HEK293 (cell line): ENCODE measurements around the gene RCOR1.

Experiments used
- CTCF ChIA-PET: fragments of 350-600 bp; formaldehyde crosslinking; extraction: SDS; loops from one replicate; lab custom pipeline; 2021; ENCODE audit warnings: antibody characterized with exemption; lab: Yijun Ruan, JAX
- POLR2A ChIA-PET: fragments of 300-600 bp; formaldehyde crosslinking; extraction: SDS; loops from one replicate; lab custom pipeline; 2020; ENCODE audit warnings: antibody characterized with exemption, inconsistent platforms; lab: Yijun Ruan, JAX
- H3K27ac ChIP-seq: fragments of 200-500 bp; sonication (Bioruptor generic); 2 replicates; pipeline ENCODE4 v1.5.1; 2014; ENCODE audit warnings: low read depth, low read length, control low read depth, inconsistent platforms; ENCODE audit errors: extremely low read depth
- H3K36me3 ChIP-seq, 2 experiments: fragments of 200-500 bp in 1 of 2; sonication (Bioruptor generic) in 1 of 2; 1 replicate in 1 of 2; 2 replicates in 1 of 2; pipeline ENCODE4 v1.5.1; 2014 to 2017; ENCODE audit warnings: inconsistent platforms in 2 of 2, low read length in 2 of 2; ENCODE audit not compliant: control insufficient read depth in 2 of 2, insufficient read depth in 1 of 2
- H3K4me1 ChIP-seq: fragments of 200-500 bp; sonication (Bioruptor generic); 2 replicates; pipeline ENCODE4 v1.5.1; 2014; ENCODE audit warnings: mild to moderate bottlenecking, low read length, inconsistent platforms; ENCODE audit not compliant: control insufficient read depth, insufficient read depth
- H3K4me3 ChIP-seq: 2 replicates; pipeline ENCODE4 v1.5.1; 2011; ENCODE audit warnings: low read depth, mild to moderate bottlenecking, control low read depth, low read length, moderate library complexity
- H3K9me3 ChIP-seq: fragments of 200-500 bp; sonication (Bioruptor generic); 2 replicates; pipeline ENCODE4 v1.5.1; 2014; ENCODE audit warnings: low read depth, low read length, inconsistent platforms; ENCODE audit not compliant: control insufficient read depth, insufficient read depth
- ATF2 ChIP-seq: fragments of 450-650 bp; formaldehyde crosslinking; IDR thresholded peaks from 2 replicates; pipeline ENCODE4 v1.5.1; 2016; ENCODE audit warnings: missing biosample characterization, missing genetic modification characterization, low read depth
- EGR2 ChIP-seq: fragments of 450-650 bp; formaldehyde crosslinking; IDR thresholded peaks from 2 replicates; pipeline ENCODE4 v1.5.1; 2016; ENCODE audit warnings: low read depth, missing biosample characterization, missing genetic modification characterization
- GFI1B ChIP-seq: fragments of 450-650 bp; formaldehyde crosslinking; IDR thresholded peaks from 2 replicates; pipeline ENCODE4 v1.5.1; 2016; ENCODE audit warnings: missing biosample characterization, missing genetic modification characterization
- KLF17 ChIP-seq: fragments of 450-650 bp; formaldehyde crosslinking; IDR thresholded peaks from 2 replicates; pipeline ENCODE4 v1.5.1; 2016; ENCODE audit warnings: missing biosample characterization, missing genetic modification characterization
- PRDM6 ChIP-seq: fragments of 450-650 bp; formaldehyde crosslinking; IDR thresholded peaks from 2 replicates; pipeline ENCODE4 v1.5.1; 2017; ENCODE audit warnings: missing biosample characterization, missing genetic modification characterization
- TSHZ1 ChIP-seq: fragments of 450-650 bp; formaldehyde crosslinking; IDR thresholded peaks from 2 replicates; pipeline ENCODE4 v1.5.1; 2016; ENCODE audit warnings: missing biosample characterization, missing genetic modification characterization, borderline replicate concordance
- ZBTB26 ChIP-seq: fragments of 450-650 bp; formaldehyde crosslinking; optimal IDR thresholded peaks from 2 replicates; pipeline ENCODE3; 2016; ENCODE audit warnings: missing biosample characterization, mild to moderate bottlenecking, missing genetic modification characterization
- ZFHX2 ChIP-seq: fragments of 450-650 bp; formaldehyde crosslinking; conservative IDR thresholded peaks from 2 replicates; pipeline ENCODE4 v1.5.1; 2016; ENCODE audit warnings: missing biosample characterization, missing genetic modification characterization
- ZNF10 ChIP-seq: fragments of 450-650 bp; formaldehyde crosslinking; IDR thresholded peaks from 2 replicates; pipeline ENCODE4 v1.5.1; 2017; ENCODE audit warnings: missing biosample characterization, missing genetic modification characterization
- ZNF169 ChIP-seq: fragments of 450-650 bp; formaldehyde crosslinking; IDR thresholded peaks from 2 replicates; pipeline ENCODE4 v1.5.1; 2016; ENCODE audit warnings: missing biosample characterization, missing genetic modification characterization
- ZNF202 ChIP-seq: fragments of 450-650 bp; formaldehyde crosslinking; IDR thresholded peaks from 2 replicates; pipeline ENCODE4 v1.5.1; 2016; ENCODE audit warnings: missing biosample characterization, missing genetic modification characterization, borderline replicate concordance
- ZNF26 ChIP-seq: fragments of 450-650 bp; formaldehyde crosslinking; IDR thresholded peaks from 2 replicates; pipeline ENCODE4 v1.5.1; 2016; ENCODE audit warnings: missing biosample characterization, missing genetic modification characterization
- ZNF274 ChIP-seq, 2 experiments: fragments of 200-500 bp in 1 of 2; fragments of 450-650 bp in 1 of 2; sonication (Bioruptor generic) in 1 of 2; formaldehyde crosslinking in 1 of 2; IDR thresholded peaks; 2 replicates each; pipeline versions ENCODE4 v1.5.1 to v1.6.1; 2014 to 2016; ENCODE audit warnings: borderline replicate concordance in 1 of 2, inconsistent platforms in 1 of 2, low read length in 1 of 2, missing biosample characterization in 1 of 2, missing genetic modification characterization in 1 of 2
- ZNF404 ChIP-seq: fragments of 450-650 bp; formaldehyde crosslinking; IDR thresholded peaks from 2 replicates; pipeline ENCODE4 v1.5.1; 2017; ENCODE audit warnings: missing biosample characterization, missing genetic modification characterization
- ZNF433 ChIP-seq: fragments of 450-650 bp; formaldehyde crosslinking; IDR thresholded peaks from 2 replicates; pipeline ENCODE4 v1.5.1; 2016; ENCODE audit warnings: missing biosample characterization, missing genetic modification characterization, low read depth
- ZNF521 ChIP-seq: fragments of 450-650 bp; formaldehyde crosslinking; IDR thresholded peaks from 2 replicates; pipeline ENCODE4 v1.5.1; 2017; ENCODE audit warnings: missing biosample characterization, mild to moderate bottlenecking, missing genetic modification characterization
- ZNF571 ChIP-seq: fragments of 450-650 bp; formaldehyde crosslinking; IDR thresholded peaks from 2 replicates; pipeline ENCODE4 v1.5.0; 2017; ENCODE audit warnings: missing biosample characterization, missing genetic modification characterization
- ZNF580 ChIP-seq: fragments of 450-650 bp; formaldehyde crosslinking; IDR thresholded peaks from 2 replicates; pipeline ENCODE4 v1.5.1; 2016; ENCODE audit warnings: missing biosample characterization, missing genetic modification characterization
- ZNF660 ChIP-seq: fragments of 450-650 bp; IDR thresholded peaks from 2 replicates; pipeline ENCODE4 v1.5.1; 2018; ENCODE audit warnings: missing biosample characterization, mild to moderate bottlenecking, missing genetic modification characterization
- ZNF677 ChIP-seq: fragments of 450-650 bp; IDR thresholded peaks from 2 replicates; pipeline ENCODE4 v1.5.0; 2018; ENCODE audit warnings: missing biosample characterization, mild to moderate bottlenecking, missing genetic modification characterization, moderate library complexity
- ZNF701 ChIP-seq: fragments of 450-650 bp; formaldehyde crosslinking; IDR thresholded peaks from 2 replicates; pipeline ENCODE4 v1.5.1; 2016; ENCODE audit warnings: missing biosample characterization, missing genetic modification characterization
- ZNF76 ChIP-seq: fragments of 450-650 bp; formaldehyde crosslinking; IDR thresholded peaks from 2 replicates; pipeline ENCODE4; 2016; ENCODE audit warnings: low read depth, missing biosample characterization, missing genetic modification characterization, borderline replicate concordance
- ZSCAN4 ChIP-seq: fragments of 450-650 bp; formaldehyde crosslinking; IDR thresholded peaks from 2 replicates; pipeline ENCODE4 v1.5.1; 2017; ENCODE audit warnings: missing biosample characterization, missing genetic modification characterization

RCOR1 gene

GRCh38 chr14:102776761-102777710, 184.6 kb downstream of the RCOR1 start, which contains the start of gene TRAF3:
TSS of gene TRAF3 (plus strand) at chr14:102777449. CDS start at chr14:102870202, 92,753 bp downstream.
- H3K27ac ChIP-seq = peak within 1 kb of the TSS; percentile 87
- TF ChIP-seq ZNF580 (tag by site-specific recombination) (no peak), ZSCAN4 (tag by site-specific recombination) (no peak), ZNF76 (tag by site-specific recombination) (no peak), PRDM6 (tag by site-specific recombination) (no peak), ZNF202 (tag by site-specific recombination) (0 out of 2 replicates have a peak, but pooled peaks have one; percentile 50), EGR2 (tag by site-specific recombination) (peak; percentile 32; the same call in 1 of the 2 replicates), ZNF521 (tag by site-specific recombination) (no peak), ZNF26 (tag by site-specific recombination) (no peak), ZFHX2 (tag by site-specific recombination) (peak; percentile 83), ZNF169 (no peak), ZNF433 (tag by site-specific recombination) (no peak), ZNF660 (tag by site-specific recombination) (no peak), GFI1B (no peak), ATF2 (tag by site-specific recombination) (no peak), ZNF571 (tag by site-specific recombination) (no peak), ZNF274 (IDR thresholded peaks at IDR 0.05; ENCODE audit: low read length) (no peak), ZNF274 (tag by site-specific recombination; IDR thresholded peaks at IDR 0.05; ENCODE audit: borderline replicate concordance) (no peak), TSHZ1 (tag by site-specific recombination) (no peak), KLF17 (tag by site-specific recombination) (peak; percentile 35; the same call in 1 of the 2 replicates), ZNF701 (tag by site-specific recombination) (no peak), ZNF677 (tag by site-specific recombination) (no peak), ZBTB26 (tag by site-specific recombination) (peak; percentile 53), ZNF404 (no peak), ZNF10 (tag by site-specific recombination) (no peak)

More at GRCh38 chr14:102776761-102777710, 184.6 kb downstream of the RCOR1 start, which contains the start of gene TRAF3:
- H3K4me1 ChIP-seq = peaks cover 8% of the 10 kb centered on the region
- peak within 1 kb of the TSS; percentile 69 for H3K4me3 ChIP-seq
- CTCF ChIA-PET = interaction anchor here (0.6 kb wide), 1 partner anchor 100 kb away, joined by 6 read pairs; no protein-coding TSS in a partner anchor
- POLR2A ChIA-PET = no interaction called here
- H3K36me3 ChIP-seq = no peaks in the 10 kb centered on the region; a peak in 1 of 3 replicates
- no peaks in the 10 kb centered on the region for H3K9me3 ChIP-seq
